GM12878 (cell line): ENCODE results near the gene RUVBL2. TPM values are rescaled to one million over a fixed set of nuclear protein-coding genes. Genes with fewer than 3 reads are reported as not detected.

Experiments
- BCL3 ChIP-seq: IDR thresholded peaks from 2 replicates; pipeline ENCODE4 v1.6.1; 2011; ENCODE audit warnings: borderline replicate concordance, low read depth, mild to moderate bottlenecking, moderate library complexity, low read length; ENCODE audit not compliant: insufficient read depth, poor library complexity, severe bottlenecking
- CBX5 ChIP-seq: sonication (generic); IDR thresholded peaks from 2 replicates; pipeline ENCODE4 v1.6.1; 2016; ENCODE audit warnings: low read depth, moderate library complexity, mild to moderate bottlenecking, inconsistent platforms
- CEBPZ ChIP-seq: fragments of 150-350 bp; IDR thresholded peaks from 2 replicates; pipeline ENCODE4 v1.6.1; 2016; ENCODE audit warnings: low read depth, low read length
- CTCF ChIP-seq, 3 experiments: IDR thresholded peaks in 2 of 3; conservative IDR thresholded peaks in 1 of 3; 2 replicates each; pipeline ENCODE4 v1.5.1; 2011; ENCODE audit warnings: low read depth in 3 of 3, low read length in 3 of 3, mild to moderate bottlenecking in 3 of 3, control low read depth in 2 of 3, moderate library complexity in 2 of 3, inconsistent platforms in 1 of 3, mixed read lengths in 1 of 3; ENCODE audit not compliant: control insufficient read depth in 2 of 3, insufficient read depth in 1 of 3; ENCODE audit errors: extremely low read depth in 1 of 3
- E2F4 ChIP-seq: IDR thresholded peaks from 2 replicates; pipeline ENCODE4 v1.6.1; 2012; ENCODE audit warnings: low read depth, low read length, improper control_type of control experiment
- IKZF2 ChIP-seq, 2 experiments: fragments of 450-650 bp; IDR thresholded peaks; 2 replicates each; pipeline ENCODE4 v1.6.1; 2017; ENCODE audit warnings: mild to moderate bottlenecking in 2 of 2, moderate library complexity in 2 of 2
- IRF4 ChIP-seq: IDR thresholded peaks from 2 replicates; pipeline ENCODE4 v1.6.1; 2011; ENCODE audit warnings: low read depth, low read length
- NR2F1 ChIP-seq: fragments of 450-650 bp; conservative IDR thresholded peaks from 2 replicates; pipeline ENCODE4 v1.6.1; 2017; ENCODE audit warnings: mild to moderate bottlenecking
- RELA ChIP-seq: fragments of 450-650 bp; IDR thresholded peaks from 2 replicates; pipeline ENCODE4 v1.8.0; 2014; ENCODE audit warnings: borderline replicate concordance; ENCODE audit not compliant: partially characterized antibody
- SUZ12 ChIP-seq: fragments of 200-600 bp; sonication (generic); IDR thresholded peaks from one replicate; pipeline ENCODE4 v1.6.1; 2018; ENCODE audit warnings: antibody characterized with exemption, mild to moderate bottlenecking; ENCODE audit not compliant: unreplicated experiment
- TCF12 ChIP-seq: IDR thresholded peaks from 2 replicates; pipeline ENCODE4 v1.6.1; 2011; ENCODE audit warnings: low read depth, mild to moderate bottlenecking, low read length
- YBX1 ChIP-seq: fragments of 450-650 bp; IDR thresholded peaks from 2 replicates; pipeline ENCODE4 v1.6.1; 2016; ENCODE audit warnings: antibody characterized with exemption
- ZBED1 ChIP-seq: IDR thresholded peaks from 2 replicates; pipeline ENCODE4 v1.6.1; 2016; ENCODE audit warnings: borderline replicate concordance
- ZBTB4 ChIP-seq: fragments of 450-650 bp; formaldehyde crosslinking; IDR thresholded peaks from 2 replicates; pipeline ENCODE4 v1.4.0; 2022; ENCODE audit warnings: mild to moderate bottlenecking, moderate library complexity
- ZNF274 ChIP-seq: IDR thresholded peaks from one replicate; pipeline ENCODE4 v1.8.0; 2011; ENCODE audit not compliant: insufficient read length, insufficient read depth
- ZZZ3 ChIP-seq: IDR thresholded peaks from 2 replicates; pipeline ENCODE4 v1.6.1; 2011; ENCODE audit warnings: low read depth; ENCODE audit not compliant: control insufficient read depth, insufficient read length
- polyA plus RNA-seq, 11 experiments: library from polyadenylated mRNA; depleted of rRNA in 4 of 11; unstranded in 6 of 11; stranded (reverse) in 5 of 11; fragments of >200 nt; fragmentation: Nextera tagmentation in 4 of 11; fragmentation: Illumina TruSeq in 1 of 11; extraction: Ambion mirVana in 4 of 11; extraction: Trizol in 1 of 11; gene quantifications; 1 replicate in 1 of 11; 2 replicates in 10 of 11; pipeline versions ENCODE4 v1.2.1 to v1.2.3, GENCODE V29; 2011 to 2016; ENCODE audit warnings: inconsistent platforms in 2 of 11, missing spikeins in 2 of 11, low read depth in 1 of 11
- total RNA-seq, 4 experiments: library from RNA; depleted of rRNA in 3 of 4; stranded (reverse); fragments of >200 nt in 3 of 4; fragmentation: Illumina TruSeq in 1 of 4; extraction: Trizol in 1 of 4; gene quantifications; 2 replicates each; pipeline versions ENCODE4 v1.2.1 to v1.2.3, GENCODE V29; 2013 to 2021

The RUVBL2 gene
- total and polyA plus RNA-seq, 10 of the 15 experiments (the other 5 are each of a cell fraction or from before 2014, with no cell fraction given), result 33.8 to 224 (median 125) TPM

GRCh38 chr19:48954595-48955307 lies 38.9 kb upstream of the RUVBL2 start, which contains the start of gene BAX (continued):
- TF ChIP-seq CTCF (IDR thresholded peaks at IDR 0.05 in 2 of 3, conservative IDR thresholded peaks at IDR 0.05 in 1 of 3; ENCODE audit: control insufficient read depth in 2 of 3, extremely low read depth in 1 of 3, insufficient read depth in 1 of 3, low read depth in 3 of 3, low read length in 3 of 3) (peak in 1 of 3 experiments; percentile 18; a peak in 1 of 6 replicates), E2F4 (no peak), IRF4 (0 out of 2 replicates have a peak, but pooled peaks have one; percentile 29), SUZ12 (no peak), CBX5 (no peak), ZBED1 (no peak), IKZF2 (IDR thresholded peaks at IDR 0.05) (peak in 1 of 2 experiments; percentile 62; a peak in 1 of 4 replicates), ZZZ3 (no peak), TCF12 (peak; percentile 63; the same call in 1 of the 2 replicates), ZNF274 (no peak), YBX1 (no peak), NR2F1 (peak; percentile 74; the same call in 1 of the 2 replicates), CEBPZ (no peak), BCL3 (no peak), ZBTB4 (CRISPR knock-in tag) (peak; percentile 98), RELA (peak; percentile 100)
